NCI-H2107 (cell line): ENCODE data around the gene DIABLO.
"Not testable (repeated sequence)": the region's sequence is repeated elsewhere in the genome, so short reads cannot be mapped to it uniquely, and the experiment has no call there.

ENCODE experiments used
- DNase-seq: peaks from one replicate; lab custom pipeline; 2025; lab: John Stamatoyannopoulos, UW

Gene DIABLO

DNA sequence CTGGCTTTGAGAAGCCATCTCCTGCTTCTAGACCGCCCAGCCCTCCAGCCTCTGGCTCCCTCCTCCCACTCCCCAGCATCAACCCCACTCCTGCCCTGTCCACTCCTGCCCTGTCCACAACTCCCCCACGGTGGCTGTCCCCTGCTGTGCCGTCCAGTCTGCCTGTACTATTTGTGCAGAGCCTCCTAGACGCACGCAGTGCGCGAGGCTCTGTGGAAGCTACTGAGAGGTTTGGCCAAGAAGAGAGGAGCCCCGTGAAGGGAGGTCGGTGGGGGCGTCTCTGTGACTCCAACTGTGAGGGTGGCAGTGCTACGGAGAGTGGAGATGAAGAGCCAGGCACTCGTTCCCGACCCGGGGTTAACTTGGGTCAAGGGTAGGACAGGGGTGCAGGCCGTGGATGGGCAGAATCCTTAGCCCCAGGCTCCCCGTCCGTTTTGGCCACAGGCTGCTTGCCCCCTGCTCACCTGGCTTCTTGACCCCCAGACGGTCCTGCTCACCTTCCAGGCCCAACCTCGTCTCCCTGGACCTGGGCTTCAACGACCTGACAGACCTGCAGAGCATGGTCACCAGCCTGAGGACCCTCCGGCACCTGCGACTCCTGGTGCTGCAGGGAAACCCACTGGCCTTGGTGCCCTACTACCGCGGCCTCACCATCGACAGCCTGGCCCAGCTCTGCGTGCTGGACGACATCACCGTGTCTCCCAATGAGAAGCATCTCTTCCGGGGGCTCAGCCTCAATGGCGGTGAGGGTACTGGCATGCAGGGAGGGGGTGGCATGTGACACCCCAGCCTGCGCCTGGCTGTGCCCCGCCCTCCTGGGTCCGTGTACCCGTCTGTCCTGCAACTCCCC, 36.0 kb downstream of the DIABLO start:
- no peak for DNase-seq

DNA sequence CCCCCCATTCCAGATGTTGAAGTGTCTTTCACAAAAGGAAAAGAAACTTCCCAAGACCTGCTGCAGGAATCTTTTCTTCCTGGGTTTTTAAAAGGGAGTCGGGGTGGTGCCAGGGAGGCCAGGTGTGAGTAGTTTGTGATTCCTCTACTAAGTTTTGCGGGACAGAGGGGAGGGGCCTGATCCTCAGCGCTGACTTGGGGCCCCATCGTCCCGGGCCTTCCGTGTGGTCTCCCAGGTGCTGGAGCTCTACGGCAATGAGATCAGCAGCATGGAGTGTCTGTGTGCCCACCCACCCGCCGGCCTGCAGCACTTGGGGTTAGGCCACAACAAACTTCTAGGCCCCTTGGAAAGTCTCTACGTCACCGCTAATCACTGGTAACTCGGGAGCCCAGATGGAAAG, 38.4 kb downstream of the DIABLO start:
- DNase-seq: no peak

DNA sequence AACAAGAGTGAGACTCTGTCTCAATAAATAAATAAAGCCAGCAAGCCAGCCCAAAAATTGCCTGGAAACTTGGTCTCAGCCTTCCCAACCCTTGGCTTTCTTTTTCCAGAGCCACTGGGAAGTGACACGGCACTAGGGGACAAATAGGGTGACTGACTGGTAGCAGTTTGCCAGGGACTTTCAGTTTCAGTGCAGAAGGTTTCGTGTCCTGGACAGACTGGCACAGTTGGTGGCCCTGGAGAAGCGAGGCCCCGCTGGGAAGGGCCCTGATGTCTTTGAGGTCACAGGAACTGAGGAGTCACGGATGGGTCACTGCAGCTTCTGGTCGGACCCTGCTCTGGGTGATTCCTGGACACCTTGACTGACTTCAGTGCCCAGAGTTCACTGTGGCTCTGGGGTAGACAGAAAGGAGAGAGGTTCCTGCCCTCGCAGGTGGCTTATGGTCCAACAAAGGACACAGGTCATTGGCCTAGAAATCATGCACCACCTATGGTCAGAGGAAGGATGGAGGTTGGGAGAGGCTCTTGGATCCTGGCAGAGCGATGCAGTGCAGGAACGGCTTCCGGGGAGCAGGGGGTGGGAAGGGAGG, 40.3 kb downstream of the DIABLO start:
- no peak for DNase-seq

DNA sequence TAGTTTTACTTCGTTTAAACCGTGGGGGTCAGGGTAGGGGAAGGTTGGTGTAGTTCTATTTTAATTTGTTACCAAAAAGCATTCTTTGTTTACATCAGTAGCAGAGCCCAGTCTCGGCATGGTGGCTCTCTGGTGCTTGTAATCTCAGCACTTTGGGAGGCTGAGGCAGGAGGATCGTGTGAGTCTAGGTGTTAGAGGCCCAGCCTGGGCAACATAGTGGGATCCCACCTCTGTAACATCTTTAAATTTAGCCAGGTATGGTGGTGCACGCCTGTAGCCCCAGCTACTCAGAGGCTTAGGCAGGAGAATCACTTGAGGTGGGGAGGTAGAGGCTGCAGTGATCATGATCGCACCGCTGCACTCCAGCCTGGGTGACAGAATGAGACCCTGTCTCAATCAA, 40.8 kb downstream of the DIABLO start:
- DNase-seq: no peak

DNA sequence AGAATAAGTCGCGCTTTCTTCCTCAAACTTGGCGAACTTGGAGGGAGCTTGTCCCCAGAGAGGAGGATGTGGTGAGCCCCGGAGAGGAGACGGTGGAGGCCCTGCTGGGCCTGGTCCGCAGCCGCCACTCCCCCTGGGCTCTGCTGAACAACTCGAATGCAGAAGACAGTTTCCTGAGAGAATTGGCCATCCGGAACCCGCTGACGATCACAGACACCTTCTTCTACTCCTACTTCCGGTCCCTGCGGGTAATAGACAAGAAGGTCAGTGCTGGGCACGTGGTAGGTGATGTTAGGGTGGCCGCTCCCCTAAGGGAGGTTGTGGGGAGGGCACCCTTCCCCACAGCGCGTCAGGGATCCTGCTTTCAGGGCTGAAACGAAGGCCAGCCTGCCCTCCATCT, 41.3 kb downstream of the DIABLO start:
- DNase-seq: no peak

DNA sequence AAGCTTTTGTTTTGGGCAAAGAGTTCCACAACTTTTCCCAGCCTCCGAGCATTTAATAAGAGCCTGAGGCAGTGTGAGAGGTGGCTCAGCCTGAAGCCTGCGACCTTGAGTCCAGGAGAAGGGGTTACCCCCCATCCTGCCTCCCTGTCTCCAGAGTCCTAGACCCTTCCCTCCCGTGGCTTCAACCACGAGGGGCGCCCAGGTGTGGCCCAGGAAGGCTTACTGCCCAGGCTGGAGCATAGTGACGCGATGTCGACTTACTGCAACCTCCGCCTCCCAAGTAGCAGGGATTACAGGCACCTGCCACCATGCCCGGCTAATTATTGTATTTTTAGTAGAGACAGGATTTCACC, 42.3 kb downstream of the DIABLO start:
- no peak for DNase-seq

DNA sequence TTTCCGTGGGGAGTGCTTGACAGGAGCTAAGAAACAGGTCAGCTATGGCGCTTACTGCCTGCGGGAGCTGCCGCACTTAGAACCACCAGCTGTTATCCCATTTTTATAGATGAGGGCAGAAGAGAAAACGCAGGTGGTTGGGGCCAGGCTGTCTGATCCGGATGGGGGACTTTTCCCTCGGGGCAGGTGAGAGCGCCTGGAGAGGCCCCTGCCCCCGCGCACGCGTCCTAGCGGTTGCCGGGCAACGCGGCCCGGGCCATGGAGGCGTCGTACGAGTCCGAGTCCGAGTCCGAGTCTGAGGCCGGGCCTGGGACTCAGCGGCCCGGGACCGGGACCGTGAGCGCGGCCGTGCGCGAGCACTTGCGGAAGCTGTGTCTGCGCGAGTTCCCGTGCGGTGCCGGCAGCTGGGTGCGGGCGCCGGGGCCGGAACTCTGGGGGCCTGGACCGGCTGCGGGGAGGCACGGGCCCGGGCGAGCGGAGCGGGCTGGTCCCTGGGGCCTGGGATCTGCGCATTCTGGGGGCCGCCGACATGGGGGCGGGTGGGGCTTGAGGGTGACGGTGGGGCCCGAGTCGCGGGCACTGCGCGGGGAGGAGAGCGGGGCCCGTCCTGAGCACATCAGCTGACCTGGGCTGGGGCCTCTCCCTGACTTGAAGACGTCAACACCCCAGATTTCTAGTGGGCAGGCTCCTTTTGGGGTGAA, 42.8 kb downstream of the DIABLO start, which contains the start of gene LRRC43:
LRRC43 (plus strand) TSS at position 237 of the 701 bp plus-strand sequence; CDS start at position 259, 22 bp downstream.
- peak; percentile 38 for DNase-seq

DNA sequence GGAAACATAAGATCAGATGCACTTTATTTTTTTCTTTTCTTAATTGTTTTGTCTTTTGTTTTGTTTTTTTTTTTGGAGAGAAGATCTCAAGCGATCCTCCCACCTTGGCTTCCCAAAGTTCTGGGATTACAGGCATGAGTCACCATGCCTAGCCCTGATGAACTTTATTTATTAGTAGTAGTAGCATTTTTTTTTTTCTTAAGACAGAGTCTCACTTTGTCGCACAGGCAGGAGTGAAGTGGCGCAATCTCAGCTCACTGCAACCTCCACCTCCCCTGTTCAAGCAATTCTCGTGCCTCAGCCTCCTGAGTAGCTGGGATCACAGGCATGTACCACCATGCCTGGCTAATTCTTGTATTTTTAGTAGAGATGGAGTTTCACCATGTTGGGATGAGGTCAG, 49.4 kb downstream of the DIABLO start:
- not testable (repeated sequence) for DNase-seq

DNA sequence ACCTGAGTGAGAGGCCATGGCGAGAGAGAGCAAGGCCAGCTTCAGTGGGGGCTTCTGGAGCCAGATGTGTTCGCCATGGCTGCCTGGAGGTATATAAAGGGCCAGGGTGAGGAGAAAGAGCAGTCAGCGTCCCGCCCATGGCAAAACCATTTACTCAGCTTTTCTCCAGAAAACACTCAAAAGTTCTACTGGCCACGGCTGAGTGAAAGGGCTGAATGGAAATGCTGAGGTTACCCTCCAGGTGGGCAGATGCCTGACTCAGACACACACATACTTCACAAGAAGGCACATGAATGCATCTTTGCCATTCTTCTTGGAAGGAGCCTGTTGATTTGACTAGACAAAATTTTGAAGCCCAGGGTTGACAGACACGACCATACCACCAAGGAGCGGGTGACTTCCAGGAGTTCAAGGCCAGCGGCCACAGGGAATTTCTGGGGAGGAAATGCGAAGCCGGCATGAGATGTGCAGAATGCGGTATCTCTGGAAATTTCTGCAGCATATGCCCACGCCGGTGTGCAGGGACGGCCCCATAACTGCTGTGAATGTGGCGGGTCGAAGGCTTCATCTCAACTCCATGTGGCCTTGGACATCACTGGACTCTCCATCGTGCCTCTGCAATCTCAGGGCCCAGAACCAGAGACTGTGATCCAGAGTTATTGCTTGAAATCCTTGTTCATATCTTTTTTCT, 51.6 kb downstream of the DIABLO start, which contains the start of gene IL31:
IL31 (minus strand) TSS at position 67 of the 691 bp plus-strand sequence; CDS start at position 18, 49 bp downstream.
- DNase-seq: no peak

DNA sequence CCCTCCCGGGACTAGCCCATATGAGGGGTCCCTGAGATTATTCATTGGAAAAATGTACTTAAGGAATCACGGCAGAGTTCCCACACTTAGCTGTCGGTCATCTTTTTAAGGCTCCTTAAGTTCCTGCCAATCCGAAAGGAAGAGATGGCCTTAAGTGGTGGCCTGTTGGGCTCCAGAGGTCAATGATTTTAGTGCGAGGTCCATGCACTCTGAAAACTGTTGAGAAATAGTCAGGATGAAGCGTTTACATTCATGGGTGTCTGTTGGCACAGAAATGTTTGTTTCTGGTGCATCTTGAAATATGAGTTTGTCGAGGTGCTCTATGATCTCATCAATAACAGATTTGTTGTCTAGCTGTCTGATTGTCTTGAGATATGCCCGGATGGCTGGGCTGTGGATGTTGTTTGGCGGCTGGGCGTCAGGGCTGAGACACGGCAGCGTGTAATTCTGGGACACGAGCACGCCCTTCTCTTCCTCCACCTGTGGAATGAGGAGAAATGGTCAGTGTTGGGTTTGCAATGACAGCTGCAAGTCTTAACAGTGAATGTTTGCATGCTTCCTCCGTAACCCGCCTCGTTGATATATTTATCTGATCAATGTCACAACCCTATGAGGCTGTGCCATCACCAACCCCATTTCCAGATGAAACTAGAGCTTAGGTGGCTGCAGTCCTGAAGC, 53.5 kb downstream of the DIABLO start:
- no peak for DNase-seq

DNA sequence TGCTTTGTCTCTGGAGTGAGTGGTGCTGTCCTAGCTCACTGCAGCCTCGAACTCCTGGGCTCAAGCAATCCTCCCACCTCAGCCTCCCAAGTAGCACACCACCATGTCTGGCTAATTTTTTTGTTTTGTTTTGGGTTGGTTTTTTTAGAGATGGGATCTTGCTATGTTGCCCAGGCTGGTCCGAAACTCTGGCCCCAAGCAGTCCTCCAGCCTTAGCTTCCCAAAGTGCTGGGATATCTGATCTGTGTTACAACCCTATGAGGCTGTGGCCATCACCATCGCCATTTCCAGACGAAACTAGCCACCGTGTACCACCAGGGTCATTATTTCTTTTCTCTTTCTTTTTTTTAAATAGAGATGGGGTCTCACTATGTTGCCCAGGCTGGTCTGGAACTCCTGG, 54.5 kb downstream of the DIABLO start:
- no peak for DNase-seq

DNA sequence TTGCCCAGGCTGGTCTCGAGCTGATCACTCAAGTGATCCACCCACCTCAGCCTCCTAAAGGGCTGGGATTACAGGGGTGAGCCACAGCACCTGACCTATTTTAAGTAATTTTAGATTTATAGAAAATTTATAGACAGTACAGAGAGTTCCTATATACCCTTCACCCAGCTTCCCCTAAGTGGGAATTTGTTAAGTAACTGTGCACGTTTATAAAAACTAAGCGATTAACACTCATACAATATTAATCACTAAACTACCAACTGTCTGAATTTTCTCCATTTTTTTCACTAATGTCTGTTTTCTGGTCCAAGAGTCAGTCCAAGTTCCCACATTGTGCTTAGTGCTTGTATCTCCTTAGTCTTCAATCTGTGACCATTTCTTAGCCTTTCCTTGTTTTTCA, 57.4 kb downstream of the DIABLO start:
- DNase-seq: no peak

DNA sequence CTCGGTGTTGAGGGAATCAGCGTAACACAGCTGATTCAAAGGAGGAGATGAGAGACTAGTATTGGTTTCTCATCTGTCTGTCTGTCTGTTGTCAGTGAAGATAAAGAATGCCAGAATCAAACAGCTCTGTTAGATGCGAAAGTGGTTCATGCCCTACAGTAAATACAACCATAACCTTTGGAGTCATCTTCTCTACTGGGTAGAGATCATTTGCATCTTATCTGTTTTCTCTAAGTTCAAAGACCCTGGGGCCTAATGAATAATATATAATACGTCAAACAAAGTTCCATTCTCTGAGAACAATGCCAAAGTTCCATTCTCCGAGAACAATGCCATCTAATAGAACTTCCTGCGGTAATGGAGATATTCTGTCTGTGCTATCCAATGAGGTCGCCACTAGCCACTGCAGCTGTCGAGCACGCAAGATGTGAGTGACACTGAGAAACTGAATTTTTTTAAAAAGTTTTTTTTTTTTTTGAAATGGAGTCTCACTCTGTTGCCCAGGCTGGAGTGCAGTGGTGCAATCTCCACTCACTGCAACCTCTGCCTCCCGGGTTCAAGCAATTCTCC, 58.4 kb downstream of the DIABLO start:
- no peak for DNase-seq

DNA sequence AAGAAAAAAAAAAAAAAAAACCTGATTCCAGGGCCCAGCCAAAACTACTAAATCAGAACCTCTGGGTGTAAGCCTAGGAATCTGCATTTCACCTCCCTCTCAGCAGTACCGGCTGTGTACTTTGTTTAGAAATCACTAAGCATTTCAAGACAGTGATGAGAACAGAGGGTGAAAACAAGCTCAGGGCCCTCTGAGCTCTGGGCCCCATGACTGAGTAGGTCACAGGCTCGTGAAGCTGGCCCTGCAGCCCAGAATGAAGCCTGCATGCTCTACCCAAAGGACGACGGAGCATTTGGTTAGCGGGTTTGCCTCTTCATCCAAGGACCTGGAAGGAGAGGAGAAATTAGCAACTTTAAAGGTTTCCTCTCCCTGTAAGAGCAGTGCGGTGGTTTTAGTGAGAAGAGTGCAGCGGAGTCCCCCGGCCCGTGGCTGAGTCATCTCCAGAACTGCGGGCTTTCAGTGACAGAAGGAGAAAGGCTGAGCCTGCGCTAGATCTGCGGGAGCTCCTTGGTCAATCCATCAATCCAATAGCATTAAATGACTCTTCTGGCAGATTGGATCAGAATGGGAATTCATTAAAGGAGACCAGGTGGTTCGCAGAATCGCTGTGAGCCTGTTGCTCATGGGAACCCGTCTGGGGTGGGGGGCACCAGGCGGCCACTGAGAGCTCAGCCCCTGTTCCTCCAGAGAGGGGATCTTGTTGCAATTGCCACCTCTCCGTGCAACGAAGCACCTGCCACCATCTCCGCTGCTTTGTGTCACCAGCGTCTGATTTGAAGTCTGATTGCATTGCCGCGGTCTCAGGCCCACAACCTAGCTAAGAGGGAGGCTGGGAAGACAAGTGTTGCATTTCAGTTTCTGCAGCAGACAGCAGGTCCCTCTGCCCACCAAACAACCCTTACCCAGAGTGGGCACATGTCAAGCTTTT, 59.2 kb downstream of the DIABLO start:
- no peak for DNase-seq

DNA sequence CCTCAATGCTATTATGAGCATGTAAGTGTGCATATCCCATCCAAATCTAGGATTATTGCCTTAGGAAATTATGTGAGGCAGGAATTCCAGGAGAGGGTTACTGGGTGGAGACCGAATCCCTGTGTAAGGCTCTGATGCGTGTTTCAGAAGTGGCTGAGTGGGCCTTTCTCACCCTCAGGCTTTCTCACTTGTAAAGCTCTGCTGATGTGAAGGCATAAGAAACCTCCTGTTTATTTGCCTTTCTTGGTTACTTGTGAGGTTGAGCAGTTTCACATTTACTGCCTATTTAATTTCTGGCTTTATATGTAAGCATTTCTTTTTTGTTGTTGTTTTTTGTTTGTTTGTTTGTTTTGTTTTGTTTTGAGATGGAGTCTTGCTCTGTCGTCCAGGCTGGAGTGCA, 62.9 kb downstream of the DIABLO start:
- DNase-seq: no peak

DNA sequence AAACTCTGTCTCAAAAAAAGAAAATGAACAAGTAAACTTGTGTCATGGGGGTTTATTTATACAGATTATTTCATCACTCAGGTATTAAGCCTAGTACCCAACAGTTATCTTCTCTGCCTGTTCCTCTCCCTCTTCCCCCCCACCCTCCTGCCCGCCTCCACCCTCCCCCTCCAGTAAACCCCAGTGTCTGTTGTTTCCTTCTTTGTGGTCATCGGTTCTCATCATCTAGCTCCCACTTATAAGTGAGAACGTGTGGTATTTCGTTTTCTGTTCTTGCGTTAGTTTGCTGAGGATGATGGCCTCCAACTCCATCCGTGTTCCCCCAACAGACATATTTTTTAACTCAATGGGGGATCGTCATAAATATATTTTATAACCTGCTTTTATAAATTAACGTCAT, 64.2 kb downstream of the DIABLO start:
- no peak for DNase-seq

DNA sequence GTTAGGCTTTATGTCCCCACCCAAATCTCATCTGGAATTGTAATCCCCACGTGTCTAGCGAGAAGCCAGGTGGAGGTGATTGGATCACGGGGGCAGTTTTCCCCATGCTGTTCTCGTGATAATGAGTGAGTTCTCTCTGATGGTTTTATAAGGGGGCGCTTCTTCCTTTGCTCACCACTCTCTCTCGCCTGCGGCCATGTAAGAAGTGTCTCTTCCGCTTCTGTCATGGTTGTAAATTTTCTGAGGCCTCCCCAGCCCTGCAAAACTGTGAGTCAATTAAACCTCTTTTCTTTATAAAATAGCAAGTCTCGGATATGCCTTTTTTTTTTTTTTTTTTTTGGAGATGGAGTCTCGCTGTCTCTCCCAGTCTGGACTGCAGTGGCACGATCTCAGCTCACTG, 65.1 kb downstream of the DIABLO start:
- no peak for DNase-seq

DNA sequence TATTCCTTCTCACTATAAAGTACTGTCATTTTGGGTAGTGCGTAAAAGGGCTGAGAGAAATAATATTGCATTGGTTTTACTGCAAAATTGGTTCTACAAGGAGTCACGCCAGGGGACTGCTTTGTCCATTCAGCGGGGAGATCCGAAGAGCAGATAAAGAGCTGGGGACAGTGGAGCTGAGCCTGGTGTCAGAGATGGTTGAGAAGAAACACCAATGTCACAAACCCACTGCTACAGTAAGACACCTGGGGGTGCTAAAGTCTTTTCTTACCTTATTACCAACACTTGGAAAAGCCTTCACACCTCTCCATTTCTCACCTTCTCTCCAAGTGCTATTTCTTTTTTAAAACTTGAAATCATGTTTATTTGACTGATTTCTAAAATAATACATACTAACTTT, 66.0 kb downstream of the DIABLO start:
- DNase-seq: no peak

DNA sequence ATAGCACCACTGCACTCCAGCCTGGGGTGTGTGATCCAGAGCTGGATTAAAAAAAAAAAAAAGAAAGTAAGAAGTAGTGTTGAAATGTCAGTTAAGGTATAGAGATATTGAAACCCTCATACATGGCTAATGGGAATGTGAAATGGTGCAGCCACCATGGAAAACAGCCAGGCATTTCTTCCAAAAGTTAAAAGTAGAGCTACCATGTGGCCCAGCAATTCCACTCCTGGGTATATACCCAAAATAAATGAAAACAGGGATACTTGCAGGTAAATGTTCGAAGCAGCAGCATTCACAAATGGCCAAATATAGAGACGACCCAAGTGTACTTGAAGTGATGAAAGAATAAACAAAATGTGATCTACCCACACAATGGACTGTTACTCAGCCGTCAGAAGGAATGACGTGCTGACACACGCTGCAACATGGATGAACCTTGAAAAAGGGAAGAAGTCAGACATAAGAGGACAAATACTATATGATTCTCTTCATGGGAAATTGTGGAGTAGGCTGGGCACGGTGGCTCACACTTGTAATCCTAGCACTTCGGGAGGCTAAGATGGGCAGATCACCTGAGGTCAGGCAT, 67.1 kb downstream of the DIABLO start:
- no peak for DNase-seq
